ENCODE measurements around the gene SLC22A23. TPM values are rescaled to one million over a fixed set of nuclear protein-coding genes. Genes with fewer than 3 reads are reported as not detected.

SLC22A23 gene
- total RNA-seq, 2 donors from 2014 or later, result 53.1 to 129 TPM

- H3K4me1 ChIP-seq (replicated peaks), result no peaks in the 10 kb centered on the region
- intact Hi-C loops (cut with DNase I), result loop anchor here (10.0 kb wide), 1 partner anchor 283 kb away; no protein-coding TSS in a partner anchor
These were observed 5.4 kb downstream of the SLC22A23 start for GRCh38 chr6:3451498-3451897.

GRCh38 chr6:3450888-3451287 is 6.0 kb downstream of the SLC22A23 start:
- no peak for DNase-seq (ENCODE audit: low spot score)
- no peaks in the 10 kb centered on the region for H3K36me3 ChIP-seq
- no peaks in the 10 kb centered on the region for H3K4me1 ChIP-seq (replicated peaks)
- no peaks in the 10 kb centered on the region for H3K9me3 ChIP-seq
- no peak overlapping the region for H3K27ac ChIP-seq
- TF ChIP-seq CTCF (IDR thresholded peaks at IDR 0.05) (no peak), POLR2A (IDR thresholded peaks at IDR 0.05) (no peak), POLR2AphosphoS5 (IDR thresholded peaks at IDR 0.05) (no peak)
- no peak overlapping the region for H3K4me3 ChIP-seq
- 92% methylated on average over 5 of the region's 5 CpGs for WGBS
- H3K27me3 ChIP-seq (replicated peaks; ENCODE audit: insufficient read depth), result no peaks in the 10 kb centered on the region
- intact Hi-C loops (cut with DNase I), result loop anchor here (10.0 kb wide), 1 partner anchor 284 kb away; no protein-coding TSS in a partner anchor

More at GRCh38 chr6:3451498-3451897, 5.4 kb downstream of the SLC22A23 start:
- WGBS, result 93% methylated on average over 6 of the region's 6 CpGs
- DNase-seq (ENCODE audit: low spot score), result no peak
- Histone ChIP-seq H3K36me3 (no peaks in the 10 kb centered on the region), H3K27me3 (replicated peaks; ENCODE audit: insufficient read depth) (no peaks in the 10 kb centered on the region), H3K9me3 (no peaks in the 10 kb centered on the region), H3K4me3 (no peak overlapping the region), H3K27ac (no peak overlapping the region)
- TF ChIP-seq POLR2A (IDR thresholded peaks at IDR 0.05) (no peak), CTCF (IDR thresholded peaks at IDR 0.05) (no peak), POLR2AphosphoS5 (IDR thresholded peaks at IDR 0.05) (no peak)

- Histone ChIP-seq H3K27ac (no peak overlapping the region), H3K27me3 (replicated peaks; ENCODE audit: insufficient read depth) (no peaks in the 10 kb centered on the region), H3K4me3 (no peak overlapping the region), H3K4me1 (replicated peaks) (no peaks in the 10 kb centered on the region), H3K36me3 (no peaks in the 10 kb centered on the region), H3K9me3 (no peaks in the 10 kb centered on the region)
- WGBS, result 93% methylated on average over 5 of the region's 5 CpGs
- intact Hi-C loops (cut with DNase I), result loop anchor here (10.0 kb wide), 1 partner anchor 285 kb away; no protein-coding TSS in a partner anchor
- no peak for DNase-seq (ENCODE audit: low spot score)
- TF ChIP-seq CTCF (IDR thresholded peaks at IDR 0.05) (no peak), POLR2AphosphoS5 (IDR thresholded peaks at IDR 0.05) (no peak), POLR2A (IDR thresholded peaks at IDR 0.05) (no peak)
These were observed 7.0 kb downstream of the SLC22A23 start for GRCh38 chr6:3449750-3450305.

- no peak overlapping the region for H3K4me3 ChIP-seq
- H3K27ac ChIP-seq, result no peak overlapping the region
- no peaks in the 10 kb centered on the region for H3K4me1 ChIP-seq (replicated peaks)
- WGBS, result 84% methylated on average over 2 of the region's 2 CpGs
- H3K36me3 ChIP-seq, result no peaks in the 10 kb centered on the region
- intact Hi-C loops (cut with DNase I), result no loop called here
- DNase-seq (ENCODE audit: low spot score), result no peak
- TF ChIP-seq CTCF (IDR thresholded peaks at IDR 0.05) (no peak), POLR2A (IDR thresholded peaks at IDR 0.05) (no peak), POLR2AphosphoS5 (IDR thresholded peaks at IDR 0.05) (no peak)
- H3K27me3 ChIP-seq (replicated peaks; ENCODE audit: insufficient read depth), result no peaks in the 10 kb centered on the region
- no peaks in the 10 kb centered on the region for H3K9me3 ChIP-seq
These were observed 7.5 kb downstream of the SLC22A23 start for GRCh38 chr6:3449321-3449720.

- intact Hi-C loops (cut with DNase I), result no loop called here
- TF ChIP-seq POLR2A (IDR thresholded peaks at IDR 0.05), result no peak
- TF ChIP-seq POLR2AphosphoS5 (IDR thresholded peaks at IDR 0.05), result no peak
- TF ChIP-seq CTCF (IDR thresholded peaks at IDR 0.05), result no peak
- WGBS, result 95% methylated on average over 6 of the region's 6 CpGs
These were observed 9.8 kb downstream of the SLC22A23 start for GRCh38 chr6:3447005-3447404.

More at GRCh38 chr6:3447005-3447404, 9.8 kb downstream of the SLC22A23 start:
- Histone ChIP-seq H3K9me3 (no peaks in the 10 kb centered on the region), H3K4me3 (no peak overlapping the region), H3K36me3 (no peaks in the 10 kb centered on the region), H3K4me1 (replicated peaks) (no peaks in the 10 kb centered on the region), H3K27ac (no peak overlapping the region), H3K27me3 (replicated peaks; ENCODE audit: insufficient read depth) (no peaks in the 10 kb centered on the region)
- DNase-seq (ENCODE audit: low spot score), result no peak
